SK-N-SH treated with all-trans-retinoic acid at 6 μM for 48 hours (cell line): ENCODE results near the gene GRIN1.
A peak's percentile ranks its signal among the peaks of the same experiment; 100 is the strongest.

Experiments used
- ATAC-seq: fragments of 200-7000 bp; cut with Tn5 transposase; 3 replicates; pipeline ENCODE4 v1.9.1; 2020; ENCODE audit warnings: mild to moderate bottlenecking, moderate library complexity
- ARNTL ChIP-seq: fragments of 450-650 bp; formaldehyde crosslinking; IDR thresholded peaks from 2 replicates; pipeline ENCODE4 v1.5.0; 2020; ENCODE audit warnings: low read depth, mild to moderate bottlenecking, moderate library complexity, borderline replicate concordance
- BACH2 ChIP-seq: fragments of 250-450 bp; sonication (Bioruptor Pico); IDR thresholded peaks from 2 replicates; pipeline ENCODE4 v1.9.0; 2021; ENCODE audit warnings: mild to moderate bottlenecking, borderline replicate concordance
- CSDC2 ChIP-seq: fragments of 250-450 bp; sonication (Bioruptor Pico); IDR thresholded peaks from 2 replicates; pipeline ENCODE4 v1.5.0; 2020; ENCODE audit warnings: mild to moderate bottlenecking, moderate library complexity
- CSRNP3 ChIP-seq: fragments of 250-450 bp; sonication (Bioruptor Pico); IDR thresholded peaks from 2 replicates; pipeline ENCODE4 v1.5.1; 2021; ENCODE audit warnings: mild to moderate bottlenecking, moderate library complexity
- GLIS3 ChIP-seq: fragments of 250-450 bp; sonication (Bioruptor Pico); IDR thresholded peaks from 2 replicates; pipeline ENCODE4 v1.5.0; 2020; ENCODE audit warnings: mild to moderate bottlenecking, moderate library complexity
- OSR1 ChIP-seq: fragments of 250-450 bp; sonication (Bioruptor Pico); IDR thresholded peaks from 2 replicates; pipeline ENCODE4 v1.8.0; 2022; ENCODE audit warnings: moderate library complexity, mild to moderate bottlenecking, inconsistent platforms
- PATZ1 ChIP-seq: fragments of 250-450 bp; sonication (Bioruptor Pico); IDR thresholded peaks from 2 replicates; pipeline ENCODE4 v1.8.0; 2020; ENCODE audit warnings: mild to moderate bottlenecking, moderate library complexity, borderline replicate concordance
- PPARA ChIP-seq: fragments of 250-450 bp; sonication (Bioruptor Pico); IDR thresholded peaks from 2 replicates; pipeline ENCODE4 v1.5.0; 2020; ENCODE audit warnings: mild to moderate bottlenecking, borderline replicate concordance
- RARB ChIP-seq: fragments of 250-450 bp; sonication (Bioruptor Pico); IDR thresholded peaks from 2 replicates; pipeline ENCODE4 v1.8.0; 2021; ENCODE audit warnings: mild to moderate bottlenecking, moderate library complexity
- SNAI2 ChIP-seq: fragments of 250-450 bp; sonication (Bioruptor Pico); IDR thresholded peaks from 2 replicates; pipeline ENCODE4 v1.5.0; 2020; ENCODE audit warnings: mild to moderate bottlenecking, moderate library complexity
- TCF4 ChIP-seq: fragments of 250-450 bp; sonication (Bioruptor Pico); IDR thresholded peaks from 2 replicates; pipeline ENCODE4 v1.8.0; 2021; ENCODE audit warnings: mild to moderate bottlenecking, moderate library complexity, borderline replicate concordance
- TOX ChIP-seq: fragments of 250-450 bp; sonication (Bioruptor Pico); IDR thresholded peaks from 2 replicates; pipeline ENCODE4 v1.8.0; 2021; ENCODE audit warnings: mild to moderate bottlenecking, moderate library complexity, borderline replicate concordance
- TSHZ2 ChIP-seq: fragments of 250-450 bp; sonication (Bioruptor Pico); IDR thresholded peaks from 2 replicates; pipeline ENCODE4 v1.5.0; 2020; ENCODE audit warnings: mild to moderate bottlenecking, moderate library complexity
- ZC3H10 ChIP-seq: fragments of 250-450 bp; sonication (Bioruptor Pico); IDR thresholded peaks from 2 replicates; pipeline ENCODE4 v1.5.1; 2021; ENCODE audit warnings: mild to moderate bottlenecking, moderate library complexity
- ZFP3 ChIP-seq: fragments of 250-450 bp; sonication (Bioruptor Pico); IDR thresholded peaks from 2 replicates; pipeline ENCODE4 v1.5.0; 2020; ENCODE audit warnings: mild to moderate bottlenecking, moderate library complexity
- ZFP30 ChIP-seq: fragments of 450-650 bp; formaldehyde crosslinking; IDR thresholded peaks from 2 replicates; pipeline ENCODE4 v1.5.0; 2022; ENCODE audit warnings: mild to moderate bottlenecking, moderate library complexity
- ZNF565 ChIP-seq: fragments of 450-650 bp; formaldehyde crosslinking; conservative IDR thresholded peaks from 2 replicates; pipeline ENCODE4 v1.5.0; 2020; ENCODE audit warnings: low read depth, mild to moderate bottlenecking, moderate library complexity
- ZNF70 ChIP-seq: fragments of 450-650 bp; formaldehyde crosslinking; IDR thresholded peaks from 2 replicates; pipeline ENCODE4 v1.5.0; 2020; ENCODE audit warnings: mild to moderate bottlenecking, moderate library complexity
- ZNF8 ChIP-seq: fragments of 450-650 bp; formaldehyde crosslinking; IDR thresholded peaks from 2 replicates; pipeline ENCODE4 v1.5.0; 2020; ENCODE audit warnings: mild to moderate bottlenecking, moderate library complexity
- TF ChIP-seq, protein P1 (sequence below): fragments of 250-450 bp; sonication (Bioruptor Pico); IDR thresholded peaks from 2 replicates; pipeline ENCODE4 v1.8.0; 2021; ENCODE audit warnings: low read depth, mild to moderate bottlenecking, moderate library complexity, borderline replicate concordance

GRIN1 gene

GRCh38 chr9:137188086-137188489, 49.1 kb downstream of the GRIN1 start:
- peak; percentile 13 for ATAC-seq
- no peak for TF ChIP-seq TOX (CRISPR knock-in tag)
- no peak for TF ChIP-seq ZC3H10
- TF ChIP-seq, protein P1, sequence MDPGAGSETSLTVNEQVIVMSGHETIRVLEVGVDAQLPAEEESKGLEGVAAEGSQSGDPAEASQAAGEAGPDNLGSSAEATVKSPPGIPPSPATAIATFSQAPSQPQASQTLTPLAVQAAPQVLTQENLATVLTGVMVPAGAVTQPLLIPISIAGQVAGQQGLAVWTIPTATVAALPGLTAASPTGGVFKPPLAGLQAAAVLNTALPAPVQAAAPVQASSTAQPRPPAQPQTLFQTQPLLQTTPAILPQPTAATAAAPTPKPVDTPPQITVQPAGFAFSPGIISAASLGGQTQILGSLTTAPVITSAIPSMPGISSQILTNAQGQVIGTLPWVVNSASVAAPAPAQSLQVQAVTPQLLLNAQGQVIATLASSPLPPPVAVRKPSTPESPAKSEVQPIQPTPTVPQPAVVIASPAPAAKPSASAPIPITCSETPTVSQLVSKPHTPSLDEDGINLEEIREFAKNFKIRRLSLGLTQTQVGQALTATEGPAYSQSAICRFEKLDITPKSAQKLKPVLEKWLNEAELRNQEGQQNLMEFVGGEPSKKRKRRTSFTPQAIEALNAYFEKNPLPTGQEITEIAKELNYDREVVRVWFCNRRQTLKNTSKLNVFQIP: no peak
- no peak for TF ChIP-seq ZNF70 (CRISPR knock-in tag)
- TF ChIP-seq GLIS3: no peak
- TF ChIP-seq ZNF565: no peak
- TF ChIP-seq, all 23 proteins: peak for 0

GRCh38 chr9:137188490-137189296, 49.7 kb downstream of the GRIN1 start, which contains the start of the genes ANAPC2 and SSNA1:
Gene ANAPC2, minus strand, starts transcription at chr9:137188560. Its CDS starts 28 bp downstream, at chr9:137188532.
Gene SSNA1, plus strand, starts transcription at chr9:137188676. Its CDS starts 51 bp downstream, at chr9:137188727.
- TF ChIP-seq ZNF70 (CRISPR knock-in tag) (peak; percentile 66), ZC3H10 (no peak)
- TF ChIP-seq, all 23 proteins: peak for 1
- ATAC-seq: peak; percentile 86

DNA sequence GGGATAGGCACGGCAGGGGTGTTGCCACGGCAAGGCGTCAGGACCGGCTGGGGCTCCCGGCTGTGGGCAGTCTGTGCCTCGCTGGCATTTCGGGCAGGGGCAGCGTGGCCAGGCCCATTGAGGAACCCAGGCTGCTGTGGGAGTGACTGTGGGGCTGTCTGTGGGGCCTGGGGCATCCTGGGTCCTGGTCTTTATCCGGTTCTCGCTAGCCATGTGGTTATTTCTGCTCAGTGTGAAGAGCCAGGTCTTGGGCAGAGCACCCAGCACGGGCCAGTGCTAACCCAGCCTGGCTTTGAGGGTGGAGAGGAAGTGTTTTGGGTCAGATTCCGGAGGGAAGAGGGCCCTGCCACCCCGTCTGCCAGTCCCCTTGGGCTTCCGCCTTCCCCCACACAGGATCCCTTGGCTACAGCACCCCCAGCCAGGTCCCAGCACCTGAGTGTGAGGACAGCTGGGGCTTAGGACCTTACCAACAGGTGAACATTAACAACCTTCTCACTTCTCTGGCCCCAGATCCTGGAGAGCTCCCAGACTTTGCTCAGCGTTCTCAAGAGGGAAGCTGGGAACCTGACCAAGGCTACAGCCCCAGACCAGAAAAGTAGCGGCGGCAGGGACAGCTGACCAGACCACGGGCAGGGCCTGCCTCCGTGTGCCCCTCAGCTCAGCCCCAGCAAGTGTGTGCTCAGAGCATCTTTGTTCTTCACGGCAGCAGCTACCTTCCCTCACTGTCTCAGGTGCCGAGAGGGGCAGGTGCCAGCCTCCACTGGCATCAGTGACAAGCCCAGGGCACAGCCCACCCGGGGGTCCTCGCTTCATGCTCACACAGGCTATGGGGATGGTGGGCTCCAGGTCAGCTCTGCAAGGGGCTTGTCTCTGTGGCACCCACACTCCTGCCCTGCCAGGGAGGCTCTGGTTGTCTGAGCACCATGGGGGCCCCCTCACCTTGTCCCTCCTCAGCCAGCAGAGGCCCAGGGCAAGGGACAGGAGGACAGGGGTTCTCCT, 50.6 kb downstream of the GRIN1 start:
- TF ChIP-seq ZNF565: no peak
- TF ChIP-seq TOX (CRISPR knock-in tag): no peak
- no peak for TF ChIP-seq PPARA (CRISPR knock-in tag)
- no peak for TF ChIP-seq PATZ1
- TF ChIP-seq TSHZ2: no peak
- TF ChIP-seq SNAI2 (CRISPR knock-in tag): no peak
- no peak for TF ChIP-seq ZFP30 (CRISPR knock-in tag)
- no peak for TF ChIP-seq ZC3H10
- no peak for TF ChIP-seq ARNTL
- TF ChIP-seq GLIS3: no peak
- TF ChIP-seq ZNF8: no peak
- no peak for TF ChIP-seq OSR1 (CRISPR knock-in tag)
- no peak for TF ChIP-seq RARB (CRISPR knock-in tag)
- no peak; the same call in 2 of the 3 replicates for ATAC-seq

DNA sequence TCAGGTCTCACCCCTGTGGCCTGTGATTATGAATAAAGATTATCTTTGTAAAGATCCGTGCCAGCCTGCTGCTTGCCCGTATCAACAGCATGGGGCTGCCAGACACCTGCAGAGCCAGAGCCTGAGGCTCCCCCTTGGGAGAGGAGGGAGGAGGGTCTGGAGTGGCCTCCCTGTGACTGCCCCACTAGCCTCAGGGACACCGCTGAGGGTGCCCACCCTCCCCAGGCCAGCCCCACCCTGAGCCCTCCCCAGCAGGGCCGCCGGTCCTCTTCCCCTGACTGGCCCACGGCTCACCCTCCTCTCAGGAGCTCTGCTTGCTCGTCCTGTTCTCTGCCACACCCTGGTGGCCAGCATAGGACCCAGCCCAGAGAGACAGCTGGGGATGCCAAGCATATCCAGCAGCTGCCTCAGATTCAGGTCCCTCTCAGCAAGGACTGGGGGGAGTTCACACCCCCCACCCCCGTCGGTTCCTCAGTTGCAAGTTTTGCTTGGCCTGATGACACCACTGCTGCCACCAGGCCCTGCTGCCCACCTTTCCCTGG, 51.4 kb downstream of the GRIN1 start:
- no peak for ATAC-seq
- TF ChIP-seq CSRNP3 (CRISPR knock-in tag) (no peak), ZFP30 (CRISPR knock-in tag) (no peak), GLIS3 (no peak), ZFP3 (no peak), TCF4 (CRISPR knock-in tag) (no peak), ZNF70 (CRISPR knock-in tag) (no peak), PATZ1 (no peak), CSDC2 (CRISPR knock-in tag) (no peak), BACH2 (CRISPR knock-in tag) (no peak)
- TF ChIP-seq, all 23 proteins: peak for 0
